GM23338 (cell line): ENCODE measurements around the gene AGAP1. TPM values are rescaled to one million over a fixed set of nuclear protein-coding genes. Genes with fewer than 3 reads are reported as not detected.

Experiments
- ATAC-seq: fragments of 200-7000 bp; cut with Tn5 transposase; 3 replicates; pipeline ENCODE4 v1.9.1; 2020
- DNase-seq: peaks from one replicate; pipeline ENCODE4 v3.0.0-alpha.2; 2015; ENCODE audit warnings: low spot score
- H2AFZ ChIP-seq: fragments of 200-600 bp; sonication (generic); 2 replicates; pipeline ENCODE4 v1.8.0; 2016; ENCODE audit warnings: antibody characterized with exemption, mild to moderate bottlenecking, moderate library complexity
- H3F3A ChIP-seq: fragments of 200-600 bp; sonication (generic); replicated peaks from 2 replicates; pipeline ENCODE4 v1.8.0; 2017; ENCODE audit warnings: antibody characterized with exemption, mixed run types, low read depth
- H3K27ac ChIP-seq: fragments of 200-600 bp; sonication (generic); 2 replicates; pipeline ENCODE4 v1.6.1; 2016; ENCODE audit warnings: low read depth
- H3K27me3 ChIP-seq: fragments of 200-600 bp; sonication (generic); 2 replicates; pipeline ENCODE4 v1.8.0; 2016; ENCODE audit warnings: mild to moderate bottlenecking, mixed run types, moderate library complexity; ENCODE audit not compliant: insufficient read depth
- H3K36me3 ChIP-seq: fragments of 200-600 bp; sonication (generic); 2 replicates; pipeline ENCODE4 v1.8.0; 2016; ENCODE audit warnings: mild to moderate bottlenecking; ENCODE audit not compliant: insufficient read depth
- H3K4me1 ChIP-seq: fragments of 200-600 bp; sonication (generic); 2 replicates; pipeline ENCODE4 v1.8.0; 2016; ENCODE audit warnings: mild to moderate bottlenecking, moderate library complexity; ENCODE audit not compliant: insufficient read depth
- H3K4me2 ChIP-seq: fragments of 200-600 bp; sonication (generic); 2 replicates; pipeline ENCODE4 v1.7.1; 2017; ENCODE audit warnings: mixed run types
- H3K4me3 ChIP-seq: fragments of 200-600 bp; sonication (generic); 2 replicates; pipeline ENCODE4 v1.6.1; 2016; ENCODE audit warnings: mixed run types
- H3K79me2 ChIP-seq: fragments of 200-600 bp; sonication (generic); replicated peaks from 2 replicates; pipeline ENCODE4 v1.8.0; 2017; ENCODE audit warnings: mild to moderate bottlenecking; ENCODE audit not compliant: insufficient read depth
- H3K9me2 ChIP-seq: fragments of 200-600 bp; sonication (generic); 2 replicates; pipeline ENCODE4 v1.8.0; 2017; ENCODE audit not compliant: insufficient read depth
- H4K20me1 ChIP-seq: fragments of 200-600 bp; sonication (generic); replicated peaks from 2 replicates; pipeline ENCODE4 v1.8.0; 2017; ENCODE audit warnings: mild to moderate bottlenecking; ENCODE audit not compliant: insufficient read depth
- H3K27ac Mint-ChIP-seq: 2 replicates; pipeline ENCODE4 v1.8.0; 2020; ENCODE audit warnings: inconsistent platforms, mild to moderate bottlenecking, moderate library complexity, mixed read lengths
- H3K27me3 Mint-ChIP-seq: 3 replicates; pipeline ENCODE4 v1.8.0; 2022; ENCODE audit warnings: low read depth, mild to moderate bottlenecking, moderate library complexity, mixed read lengths, inconsistent platforms; ENCODE audit not compliant: insufficient read depth, poor library complexity
- H3K36me3 Mint-ChIP-seq: 3 replicates; pipeline ENCODE4 v1.8.0; 2021; ENCODE audit warnings: low read depth, mild to moderate bottlenecking, inconsistent platforms, moderate library complexity, mixed read lengths
- H3K4me1 Mint-ChIP-seq: 3 replicates; pipeline ENCODE4 v1.8.0; 2020; ENCODE audit warnings: mild to moderate bottlenecking, inconsistent platforms, mixed read lengths
- H3K4me3 Mint-ChIP-seq: 3 replicates; pipeline ENCODE4 v1.8.0; 2021; ENCODE audit warnings: moderate library complexity, mild to moderate bottlenecking, inconsistent platforms, mixed read lengths
- H3K9me3 Mint-ChIP-seq: 3 replicates; pipeline ENCODE4 v1.8.0; 2020; ENCODE audit warnings: moderate library complexity, mild to moderate bottlenecking, inconsistent platforms, mixed read lengths
- CREB1 ChIP-seq: fragments of 250-450 bp; sonication (Bioruptor Pico); IDR thresholded peaks from 2 replicates; pipeline ENCODE4 v1.5.0; 2020; ENCODE audit warnings: low read depth, mild to moderate bottlenecking, moderate library complexity
- EZH2phosphoT487 ChIP-seq: fragments of 200-600 bp; sonication (generic); IDR thresholded peaks from one replicate; pipeline ENCODE4 v1.8.1; 2018; ENCODE audit warnings: antibody characterized with exemption; ENCODE audit not compliant: unreplicated experiment
- NANOG ChIP-seq: IDR thresholded peaks from 2 replicates; pipeline ENCODE4 v1.6.1; 2016; ENCODE audit warnings: antibody characterized with exemption, borderline replicate concordance
- POLR2AphosphoS5 ChIP-seq: IDR thresholded peaks from 2 replicates; pipeline ENCODE4 v1.6.1; 2016; ENCODE audit warnings: antibody characterized with exemption, low read depth
- REST ChIP-seq: IDR thresholded peaks from one replicate; pipeline ENCODE4 v1.6.1; 2018; ENCODE audit warnings: antibody characterized with exemption; ENCODE audit not compliant: unreplicated experiment
- STAT1 ChIP-seq: IDR thresholded peaks from one replicate; pipeline ENCODE4 v1.6.1; 2016; ENCODE audit warnings: antibody characterized with exemption; ENCODE audit not compliant: unreplicated experiment
- ZNF114 ChIP-seq: fragments of 250-450 bp; sonication (Bioruptor Pico); IDR thresholded peaks from 2 replicates; pipeline ENCODE4 v1.5.0; 2020; ENCODE audit warnings: mild to moderate bottlenecking, moderate library complexity
- ZNF331 ChIP-seq: fragments of 250-450 bp; sonication (Bioruptor Pico); IDR thresholded peaks from 2 replicates; pipeline ENCODE4 v1.5.0; 2020; ENCODE audit warnings: low read depth, mild to moderate bottlenecking, moderate library complexity
- ZNF462 ChIP-seq: fragments of 250-450 bp; sonication (Bioruptor Pico); IDR thresholded peaks from 2 replicates; pipeline ENCODE4 v1.5.0; 2020; ENCODE audit warnings: mild to moderate bottlenecking, moderate library complexity
- polyA plus RNA-seq: library from polyadenylated mRNA; unstranded; fragments of >200 nt; fragmentation: Nextera tagmentation; extraction: Ambion mirVana; gene quantifications from 2 replicates; pipeline ENCODE4 v1.2.1, GENCODE V29; 2016
- total RNA-seq: library from RNA; depleted of rRNA; stranded (reverse); fragments of >200 nt; shearing (Covaris generic); gene quantifications from 2 replicates; pipeline ENCODE4 v1.2.3, GENCODE V29; 2014
- TF ChIP-seq, protein P1 (sequence below): IDR thresholded peaks from 2 replicates; pipeline ENCODE4 v1.6.1; 2016; ENCODE audit warnings: antibody characterized with exemption

Gene AGAP1
- total and polyA plus RNA-seq, 2 experiments from 2014 or later = 13.3 to 27.9 TPM

- H3K4me3 ChIP-seq = no peak overlapping the region
- no peak for DNase-seq
- Mint-ChIP-seq H3K9me3 (no peaks in the 10 kb centered on the region; the same call in 2 of the 3 replicates), H3K4me1 (peaks cover 24% of the 10 kb centered on the region), H3K36me3 (no peaks in the 10 kb centered on the region), H3K27ac (no peak overlapping the region), H3K27me3 (no peaks in the 10 kb centered on the region), H3K4me3 (no peak overlapping the region)
- H3K36me3 ChIP-seq = no peaks in the 10 kb centered on the region
- H3K27me3 ChIP-seq = no peaks in the 10 kb centered on the region
- no peak overlapping the region for H3K27ac ChIP-seq
- no peak overlapping the region for H2AFZ ChIP-seq
- H4K20me1 ChIP-seq = no peaks in the 10 kb centered on the region
- H3K9me2 ChIP-seq = no peaks in the 10 kb centered on the region
- TF ChIP-seq REST (no peak), ZNF462 (CRISPR knock-in tag) (no peak), ZNF331 (no peak), CREB1 (CRISPR knock-in tag) (no peak), STAT1 (no peak), ZNF114 (CRISPR knock-in tag) (no peak), EZH2phosphoT487 (no peak), NANOG (no peak), POLR2AphosphoS5 (no peak)
- TF ChIP-seq, protein P1, sequence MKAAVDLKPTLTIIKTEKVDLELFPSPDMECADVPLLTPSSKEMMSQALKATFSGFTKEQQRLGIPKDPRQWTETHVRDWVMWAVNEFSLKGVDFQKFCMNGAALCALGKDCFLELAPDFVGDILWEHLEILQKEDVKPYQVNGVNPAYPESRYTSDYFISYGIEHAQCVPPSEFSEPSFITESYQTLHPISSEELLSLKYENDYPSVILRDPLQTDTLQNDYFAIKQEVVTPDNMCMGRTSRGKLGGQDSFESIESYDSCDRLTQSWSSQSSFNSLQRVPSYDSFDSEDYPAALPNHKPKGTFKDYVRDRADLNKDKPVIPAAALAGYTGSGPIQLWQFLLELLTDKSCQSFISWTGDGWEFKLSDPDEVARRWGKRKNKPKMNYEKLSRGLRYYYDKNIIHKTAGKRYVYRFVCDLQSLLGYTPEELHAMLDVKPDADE = no peak
- ATAC-seq = peak; percentile 64
- no peaks in the 10 kb centered on the region for H3K79me2 ChIP-seq
- H3K4me1 ChIP-seq = peaks cover 13% of the 10 kb centered on the region; the same call in 1 of the 2 replicates
- H3K4me2 ChIP-seq = peak overlapping the region; percentile 4; the same call in 1 of the 2 replicates
- H3F3A ChIP-seq = no peaks in the 10 kb centered on the region
These were observed 580.2 kb downstream of the AGAP1 start for GRCh38 chr2:236073867-236074655.
